ENCODE measurements around the gene IL17C. TPM values are rescaled to one million over a fixed set of nuclear protein-coding genes. Genes with fewer than 3 reads are reported as not detected.

Gene IL17C
- total and polyA plus RNA-seq, 2 donors (not counting 3 experiments of a cell fraction or from before 2014, with no cell fraction given): 0.17 TPM; not detected in 1

GRCh38 chr16:88618956-88619667 lies 19.3 kb upstream of the IL17C start:
- H3K79me2 ChIP-seq (ENCODE audit: control insufficient read depth, insufficient read depth, low read length): peaks cover 4% of the 10 kb centered on the region
- H3K4me2 ChIP-seq (ENCODE audit: insufficient read depth, low read length): no peak overlapping the region
- BruUV-seq (replicated peaks): no TSS peak
- no peak overlapping the region for H3K9ac ChIP-seq (replicated peaks; ENCODE audit: extremely low read depth, insufficient read depth, low read length)
- DNase-seq (ENCODE audit: low read depth, low spot score): no peak
- ChIA-PET POLR2A (interaction anchor here (0.6 kb wide), 1 partner anchor 64 kb away, joined by 6 read pairs; no protein-coding TSS in a partner anchor), CTCF (interaction anchor here (1.2 to 1.4 kb wide), 2 partner anchors 10 to 118 kb away, joined by 3 read pairs; no protein-coding TSS in a partner anchor)
- peaks cover 10 to 34% of the 10 kb centered on the region in 2 experiments for H3K36me3 ChIP-seq (ENCODE audit: control insufficient read depth in 2 of 2, extremely low read depth in 1 of 2, insufficient read depth in 2 of 2, low read length in 2 of 2)
- no peaks in the 10 kb centered on the region for H3K27me3 ChIP-seq (ENCODE audit: control insufficient read depth in 2 of 2, insufficient read depth in 2 of 2, low read length in 2 of 2)
- intact Hi-C loops (cut with micrococcal nuclease) (no loop called here), dilution Hi-C loops (cut with MboI; ENCODE audit: extremely low pct_ligation_motif_present, low sequenced_read_pairs) (no loop called here)
- H3K9me1 ChIP-seq (replicated peaks; ENCODE audit: control insufficient read depth, extremely low read depth, insufficient read depth, low read length): no peaks in the 10 kb centered on the region
- no peak for FAIRE-seq
- no peak for TF ChIP-seq FOS (IDR thresholded peaks at IDR 0.05; ENCODE audit: borderline replicate concordance, insufficient read depth, low read length)
- TF ChIP-seq POLR2A (IDR thresholded peaks at IDR 0.05; ENCODE audit: low read depth, low read length): no peak
- TF ChIP-seq MYC (IDR thresholded peaks at IDR 0.05; ENCODE audit: low read depth, low read length): no peak
- no peak for TF ChIP-seq EZH2 (IDR thresholded peaks at IDR 0.05; ENCODE audit: borderline replicate concordance, low read depth, low read length, severe bottlenecking)
- TF ChIP-seq GATA2 (IDR thresholded peaks at IDR 0.05; ENCODE audit: insufficient read depth, insufficient read length, low read depth, low read length): no peak
- no peak for TF ChIP-seq JUN (IDR thresholded peaks at IDR 0.05; ENCODE audit: borderline replicate concordance, insufficient read depth, insufficient read length, low read depth)
- TF ChIP-seq, protein P1, sequence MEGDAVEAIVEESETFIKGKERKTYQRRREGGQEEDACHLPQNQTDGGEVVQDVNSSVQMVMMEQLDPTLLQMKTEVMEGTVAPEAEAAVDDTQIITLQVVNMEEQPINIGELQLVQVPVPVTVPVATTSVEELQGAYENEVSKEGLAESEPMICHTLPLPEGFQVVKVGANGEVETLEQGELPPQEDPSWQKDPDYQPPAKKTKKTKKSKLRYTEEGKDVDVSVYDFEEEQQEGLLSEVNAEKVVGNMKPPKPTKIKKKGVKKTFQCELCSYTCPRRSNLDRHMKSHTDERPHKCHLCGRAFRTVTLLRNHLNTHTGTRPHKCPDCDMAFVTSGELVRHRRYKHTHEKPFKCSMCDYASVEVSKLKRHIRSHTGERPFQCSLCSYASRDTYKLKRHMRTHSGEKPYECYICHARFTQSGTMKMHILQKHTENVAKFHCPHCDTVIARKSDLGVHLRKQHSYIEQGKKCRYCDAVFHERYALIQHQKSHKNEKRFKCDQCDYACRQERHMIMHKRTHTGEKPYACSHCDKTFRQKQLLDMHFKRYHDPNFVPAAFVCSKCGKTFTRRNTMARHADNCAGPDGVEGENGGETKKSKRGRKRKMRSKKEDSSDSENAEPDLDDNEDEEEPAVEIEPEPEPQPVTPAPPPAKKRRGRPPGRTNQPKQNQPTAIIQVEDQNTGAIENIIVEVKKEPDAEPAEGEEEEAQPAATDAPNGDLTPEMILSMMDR (IDR thresholded peaks at IDR 0.05; ENCODE audit: extremely low read depth in 1 of 2, insufficient read depth in 1 of 2, low read depth in 1 of 2, low read length in 2 of 2): no peak
- TF ChIP-seq POLR2AphosphoS5 (IDR thresholded peaks at IDR 0.05; ENCODE audit: insufficient read depth, low read depth, low read length): no peak
- TF ChIP-seq MAX (IDR thresholded peaks at IDR 0.05; ENCODE audit: insufficient read depth, insufficient read length): no peak
- no peak overlapping the region for H2AFZ ChIP-seq (ENCODE audit: low read depth, low read length)
- H3K27ac ChIP-seq (ENCODE audit: insufficient read depth, low read depth, low read length): no peak overlapping the region
- no peaks in the 10 kb centered on the region for H3K9me3 ChIP-seq (replicated peaks; ENCODE audit: control insufficient read depth, insufficient read depth, low read length)
- no peaks in the 10 kb centered on the region for H3K4me1 ChIP-seq (ENCODE audit: control insufficient read depth, extremely low read depth, insufficient read depth, low read length)
- H4K20me1 ChIP-seq (replicated peaks; ENCODE audit: control insufficient read depth, extremely low read depth, insufficient read depth, low read length): no peaks in the 10 kb centered on the region
- H3K4me3 ChIP-seq (replicated peaks in 1 of 3; ENCODE audit: insufficient read depth in 1 of 3, low read depth in 1 of 3, low read length in 3 of 3): no peak overlapping the region

Measured in endothelial cell of umbilical vein (primary cell).